Measurements from ENCODE around the gene TCEA2. TPM values are rescaled to one million over a fixed set of nuclear protein-coding genes. Genes with fewer than 3 reads are reported as not detected.

TCEA2 gene
- total RNA-seq, 2 donors from 2014 or later, result 30.1 to 48.6 TPM

- H3K4me3 ChIP-seq, result no peak overlapping the region
- no peak for DNase-seq (ENCODE audit: low spot score)
- TF ChIP-seq CTCF (IDR thresholded peaks at IDR 0.05), result no peak
- H3K4me1 ChIP-seq (ENCODE audit: control insufficient read depth in 1 of 2, low read depth in 2 of 2), result peaks cover 0 to 10% of the 10 kb centered on the region in 2 donors
- H3K27me3 ChIP-seq (replicated peaks; ENCODE audit: insufficient read depth), result no peaks in the 10 kb centered on the region
- no peaks in the 10 kb centered on the region for H3K36me3 ChIP-seq
- H3K27ac ChIP-seq, result no peak overlapping the region
- no peak for ATAC-seq (ENCODE audit: insufficient number of reproducible peaks, low FRiP score, low read depth)
- no peaks in the 10 kb centered on the region for H3K9me3 ChIP-seq
Measured at GRCh38 chr20:64052987-64053840, 9.8 kb upstream of the TCEA2 start.

DNA sequence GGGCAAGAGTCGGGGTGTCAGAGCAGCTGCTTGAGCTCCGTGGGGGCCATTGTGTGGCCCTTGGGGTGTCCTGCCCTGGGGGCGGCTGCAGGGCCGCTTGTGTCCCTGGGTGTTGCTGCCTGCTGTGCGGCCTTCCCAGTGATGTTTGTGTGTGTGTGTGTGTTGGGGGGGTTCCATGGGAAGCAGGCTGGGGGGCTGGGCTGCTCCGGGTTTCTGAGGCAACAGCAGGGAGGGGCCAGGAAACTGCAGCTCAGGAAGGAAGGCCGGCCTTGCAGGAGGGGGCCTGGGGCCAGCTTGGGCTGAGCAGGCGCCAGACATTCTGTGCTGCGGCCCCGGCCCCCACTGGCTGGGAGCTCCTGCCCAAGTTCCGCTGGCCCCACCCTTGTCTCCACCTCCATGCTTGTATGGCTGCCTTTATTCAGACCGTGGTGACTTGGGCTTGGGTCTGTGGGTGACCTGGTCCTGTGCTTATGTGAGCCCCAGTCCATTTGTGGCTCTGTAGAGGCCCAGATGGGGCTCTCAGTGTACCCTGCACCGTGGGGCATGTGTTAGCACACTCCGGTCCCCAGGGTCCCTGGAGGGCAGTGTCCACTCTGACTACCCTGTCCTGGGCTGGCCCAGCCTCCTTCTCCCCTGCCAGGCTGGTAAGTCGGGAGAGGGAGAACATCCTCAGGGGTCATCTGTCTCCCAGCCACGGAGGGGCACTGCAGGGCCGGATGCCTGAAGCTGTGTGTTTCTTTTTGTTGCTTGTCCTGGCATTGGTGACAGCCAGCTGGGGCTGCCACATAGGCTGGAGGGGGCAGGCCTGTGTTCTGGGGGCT, 8.9 kb upstream of the TCEA2 start:
- TF ChIP-seq CTCF (IDR thresholded peaks at IDR 0.05), result no peak
- H3K36me3 ChIP-seq, result no peaks in the 10 kb centered on the region
- no peak overlapping the region for H3K4me3 ChIP-seq
- H3K27ac ChIP-seq, result no peak overlapping the region
- no peaks in the 10 kb centered on the region for H3K9me3 ChIP-seq
- H3K27me3 ChIP-seq (replicated peaks; ENCODE audit: insufficient read depth), result no peaks in the 10 kb centered on the region
- no peak for DNase-seq (ENCODE audit: low spot score)
- H3K4me1 ChIP-seq (ENCODE audit: control insufficient read depth in 1 of 2, low read depth in 2 of 2), result peaks cover 0 to 5% of the 10 kb centered on the region in 2 donors
- no peak for ATAC-seq (ENCODE audit: insufficient number of reproducible peaks, low FRiP score, low read depth)

DNA sequence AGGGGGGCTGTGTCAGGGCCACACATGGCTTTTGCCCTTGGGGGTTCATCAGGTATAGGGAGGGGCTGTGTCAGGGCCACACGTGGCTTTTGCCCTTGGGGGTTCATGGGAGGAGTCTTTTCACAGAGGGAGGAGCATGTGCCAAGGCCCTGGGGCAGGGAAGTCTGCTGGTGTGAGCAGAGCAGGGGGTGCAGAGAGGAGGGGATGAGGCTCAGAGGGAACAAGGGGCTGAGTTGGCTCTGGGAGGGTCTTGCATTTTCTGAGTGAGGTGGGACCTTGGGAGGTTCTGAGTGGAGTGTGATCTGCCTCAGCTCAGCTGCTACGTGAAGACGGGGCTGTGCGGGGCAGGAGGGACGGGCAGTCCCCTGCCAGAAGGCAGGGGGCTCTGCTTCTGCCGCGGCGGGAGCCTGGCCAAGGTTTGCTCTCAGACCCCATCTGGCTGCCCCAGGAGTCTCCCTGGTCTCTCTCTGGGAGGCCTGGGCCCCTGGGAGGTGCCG, 7.6 kb upstream of the TCEA2 start:
- ATAC-seq (ENCODE audit: insufficient number of reproducible peaks, low FRiP score, low read depth) (no peak), DNase-seq (ENCODE audit: low spot score) (no peak)
- H3K9me3 ChIP-seq, result no peaks in the 10 kb centered on the region
- H3K4me1 ChIP-seq (ENCODE audit: control insufficient read depth in 1 of 2, low read depth in 2 of 2), result no peaks in the 10 kb centered on the region
- H3K36me3 ChIP-seq, result no peaks in the 10 kb centered on the region
- no peaks in the 10 kb centered on the region for H3K27me3 ChIP-seq (replicated peaks; ENCODE audit: insufficient read depth)
- no peak for TF ChIP-seq CTCF (IDR thresholded peaks at IDR 0.05)
- H3K27ac ChIP-seq, result peak overlapping the region in 1 of 2 donors; percentile 21
- H3K4me3 ChIP-seq, result no peak overlapping the region

- H3K4me3 ChIP-seq, result no peak overlapping the region
- H3K27ac ChIP-seq, result no peak overlapping the region
- no peaks in the 10 kb centered on the region for H3K27me3 ChIP-seq (replicated peaks; ENCODE audit: insufficient read depth)
Measured at GRCh38 chr20:64055893-64056638, 6.9 kb upstream of the TCEA2 start.

More at GRCh38 chr20:64055893-64056638, 6.9 kb upstream of the TCEA2 start:
- no peak for ATAC-seq (ENCODE audit: insufficient number of reproducible peaks, low FRiP score, low read depth)
- no peaks in the 10 kb centered on the region for H3K36me3 ChIP-seq
- no peak for DNase-seq (ENCODE audit: low spot score)
- no peaks in the 10 kb centered on the region for H3K9me3 ChIP-seq
- no peak for TF ChIP-seq CTCF (IDR thresholded peaks at IDR 0.05)
- H3K4me1 ChIP-seq (ENCODE audit: control insufficient read depth in 1 of 2, low read depth in 2 of 2), result no peaks in the 10 kb centered on the region

Measured in thoracic aorta (tissue), 2 donors.